Astrocyte (in vitro differentiated cells and primary cell): ENCODE results near the gene TRAPPC3L.

ENCODE experiments used
- CTCF ChIP-seq: IDR thresholded peaks from 2 replicates; pipeline ENCODE4 v1.5.1; 2011; ENCODE audit warnings: low read depth, mild to moderate bottlenecking, inconsistent platforms, low read length, moderate library complexity; ENCODE audit not compliant: insufficient read depth
- EZH2 ChIP-seq: IDR thresholded peaks from 2 replicates; pipeline ENCODE4 v1.6.1; 2012; ENCODE audit warnings: mild to moderate bottlenecking, low read length, inconsistent platforms; ENCODE audit not compliant: insufficient read depth

GRCh38 chr6:116580198-116580597, 34.7 kb upstream of the TRAPPC3L start:
- TF ChIP-seq CTCF (no peak), EZH2 (no peak)
